BE2C (cell line): Measurements from ENCODE around the gene ANKS3.

ENCODE experiments used
- DNase-seq: peaks from one replicate; pipeline ENCODE4 v3.0.0-alpha.2; 2020
- H3K27me3 ChIP-seq: fragments of 250-450 bp; sonication (Bioruptor Pico); 2 replicates; pipeline ENCODE4 v1.5.1; 2020; ENCODE audit warnings: mild to moderate bottlenecking
- H3K36me3 ChIP-seq: fragments of 250-450 bp; sonication (Bioruptor Pico); 2 replicates; pipeline ENCODE4 v1.5.1; 2020; ENCODE audit warnings: mild to moderate bottlenecking
- H3K4me1 ChIP-seq: fragments of 250-450 bp; sonication (Bioruptor Pico); 2 replicates; pipeline ENCODE4 v1.5.1; 2020
- H3K4me3 ChIP-seq: 2 replicates; pipeline ENCODE4 v1.5.1; 2011; ENCODE audit warnings: low read depth, low read length
- H3K9me3 ChIP-seq: fragments of 250-450 bp; sonication (Bioruptor Pico); 2 replicates; pipeline ENCODE4 v1.5.1; 2020
- CTCF ChIP-seq: IDR thresholded peaks from 2 replicates; pipeline ENCODE4 v1.5.1; 2012; ENCODE audit warnings: mild to moderate bottlenecking, low read depth, low read length

ANKS3 gene

DNA sequence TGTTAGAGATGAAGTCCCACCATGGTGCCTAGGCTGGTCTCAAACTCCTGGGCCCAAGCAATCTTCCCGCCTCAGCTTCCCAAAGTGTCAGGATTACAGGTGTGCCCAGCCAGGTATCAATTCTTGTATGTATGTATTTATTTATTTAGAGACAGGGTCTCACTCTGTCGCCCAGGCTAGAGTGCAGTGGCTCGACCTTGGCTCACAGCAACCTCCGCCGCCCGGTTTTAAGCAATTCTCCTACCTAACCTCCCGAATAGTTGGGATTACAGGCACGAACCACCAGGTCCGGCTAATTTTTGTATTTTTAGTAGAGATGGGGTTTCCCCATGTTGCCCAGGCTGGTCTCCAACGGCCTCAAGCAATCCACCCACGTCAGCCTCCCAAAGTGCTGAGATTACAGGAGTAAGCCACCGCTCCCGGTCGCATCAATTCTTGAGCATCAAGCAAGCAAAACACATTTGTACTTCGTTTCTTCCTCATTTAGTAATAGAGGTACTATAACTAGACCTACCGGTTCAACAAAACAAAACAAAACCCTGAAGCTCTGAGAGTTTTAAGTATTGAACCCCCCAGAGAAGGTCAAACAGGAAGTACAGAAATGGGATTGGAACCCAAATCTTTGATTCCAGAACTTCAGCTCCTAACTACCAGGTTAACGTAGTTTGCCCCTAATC is 33.9 kb upstream of the ANKS3 start:
- TF ChIP-seq CTCF = no peak
- H3K4me1 ChIP-seq = no peaks in the 10 kb centered on the region
- peak overlapping the region; percentile 70 for H3K4me3 ChIP-seq
- H3K27me3 ChIP-seq = no peaks in the 10 kb centered on the region
- H3K9me3 ChIP-seq = no peaks in the 10 kb centered on the region
- DNase-seq = no peak
- H3K36me3 ChIP-seq = peaks cover 5% of the 10 kb centered on the region

DNA sequence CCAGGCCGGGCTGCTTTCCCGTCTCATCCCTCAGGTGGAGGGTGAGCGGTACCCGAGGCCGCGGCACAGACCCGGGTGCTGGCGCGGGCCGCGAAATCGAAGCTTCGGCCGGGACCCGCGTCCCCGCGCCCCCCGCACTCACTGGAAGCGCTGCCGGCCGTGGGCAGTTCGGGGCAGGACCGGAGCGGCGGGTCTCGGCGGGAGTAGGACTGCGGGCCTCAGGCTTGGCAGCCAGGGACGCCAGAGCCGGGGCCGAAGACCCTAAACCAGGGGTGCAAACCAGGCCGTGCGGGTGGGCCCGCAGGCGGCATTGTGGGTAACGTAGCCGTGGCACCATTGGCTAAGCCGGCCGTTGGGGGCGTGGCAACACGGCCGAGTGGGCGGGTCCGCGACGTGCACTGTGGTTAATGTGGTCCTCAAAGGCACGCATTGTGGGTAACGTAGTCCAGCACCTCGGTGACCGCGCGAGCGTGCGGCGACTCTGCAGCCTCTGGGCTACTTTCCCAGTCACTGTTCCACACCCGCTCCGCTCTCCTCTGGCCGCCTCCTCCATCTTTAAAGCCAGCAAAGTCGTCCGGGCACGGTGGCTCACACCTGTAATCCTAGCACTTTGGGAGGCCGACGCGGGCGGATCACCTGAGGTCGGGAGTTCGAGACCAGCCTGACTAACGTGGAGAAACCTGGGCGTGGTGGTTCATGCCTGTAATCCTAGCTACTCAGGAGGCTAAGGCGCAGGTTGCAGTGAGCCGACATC is 33.0 kb upstream of the ANKS3 start, which contains the start of gene ZNF500:
Gene ZNF500 (minus strand): TSS at position 288 of the 754 bp plus-strand sequence. CDS start 1,184 bp downstream, outside the sequence.
- no peaks in the 10 kb centered on the region for H3K4me1 ChIP-seq
- no peaks in the 10 kb centered on the region for H3K9me3 ChIP-seq
- H3K4me3 ChIP-seq = peak within 1 kb of the TSS; percentile 89
- DNase-seq = peak; percentile 99
- peaks cover 10% of the 10 kb centered on the region for H3K36me3 ChIP-seq
- no peaks in the 10 kb centered on the region for H3K27me3 ChIP-seq
- no peak for TF ChIP-seq CTCF

GRCh38 chr16:4765511-4766474 is 31.7 kb upstream of the ANKS3 start:
- Histone ChIP-seq H3K4me3 (peak overlapping the region; percentile 89), H3K36me3 (peaks cover 15% of the 10 kb centered on the region), H3K9me3 (no peaks in the 10 kb centered on the region), H3K27me3 (no peaks in the 10 kb centered on the region), H3K4me1 (no peaks in the 10 kb centered on the region)
- no peak for TF ChIP-seq CTCF
- DNase-seq = no peak

DNA sequence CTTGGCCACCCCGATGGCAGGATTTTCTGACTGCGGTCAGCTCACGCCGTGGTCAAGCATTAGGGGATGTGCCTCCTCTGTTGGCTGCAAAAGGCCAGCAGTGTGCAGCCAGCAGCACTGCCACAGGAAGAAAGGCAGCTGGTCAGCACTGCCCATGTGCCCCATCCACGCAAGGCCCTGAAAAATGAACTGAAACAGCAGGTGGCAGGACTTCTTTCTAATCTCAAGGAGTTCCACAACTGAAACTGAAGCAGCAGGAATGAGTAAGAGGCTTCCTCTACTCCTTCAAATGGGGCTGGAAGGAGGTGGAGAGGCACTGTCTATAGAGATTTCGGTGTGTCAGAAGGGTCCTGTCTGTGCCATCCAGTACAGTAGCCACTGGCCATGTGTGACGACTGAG is 29.7 kb upstream of the ANKS3 start:
- H3K9me3 ChIP-seq = no peaks in the 10 kb centered on the region
- H3K36me3 ChIP-seq = peaks cover 24% of the 10 kb centered on the region
- H3K4me1 ChIP-seq = no peaks in the 10 kb centered on the region
- no peak for TF ChIP-seq CTCF
- DNase-seq = no peak
- no peak overlapping the region for H3K4me3 ChIP-seq
- no peaks in the 10 kb centered on the region for H3K27me3 ChIP-seq

GRCh38 chr16:4762205-4762604 is 28.1 kb upstream of the ANKS3 start:
- H3K9me3 ChIP-seq = no peaks in the 10 kb centered on the region
- no peaks in the 10 kb centered on the region for H3K4me1 ChIP-seq
- no peak overlapping the region for H3K4me3 ChIP-seq
- DNase-seq = no peak
- H3K27me3 ChIP-seq = no peaks in the 10 kb centered on the region
- H3K36me3 ChIP-seq = peaks cover 30% of the 10 kb centered on the region
- no peak for TF ChIP-seq CTCF
